ENCODE data around the gene METRN.

Gene METRN

GRCh38 chr16:760065-760464 is 45.1 kb downstream of the METRN start:
- no peak for DNase-seq (ENCODE audit: low spot score)

- no peak for DNase-seq (ENCODE audit: low spot score)
Observed at GRCh38 chr16:760545-761343, 45.8 kb downstream of the METRN start, which contains the start of gene MSLN. TSS of gene MSLN (plus strand) at chr16:760734. CDS start at chr16:762681, 1,947 bp downstream.

GRCh38 chr16:761625-762513 is 47.0 kb downstream of the METRN start:
- no peak for DNase-seq (ENCODE audit: low spot score)

GRCh38 chr16:762595-763268 is 47.8 kb downstream of the METRN start:
- DNase-seq (ENCODE audit: low spot score), result no peak

GRCh38 chr16:763369-764183 is 48.7 kb downstream of the METRN start:
- no peak for DNase-seq (ENCODE audit: low spot score)

GRCh38 chr16:764184-764750 is 49.3 kb downstream of the METRN start:
- no peak for DNase-seq (ENCODE audit: low spot score)

GRCh38 chr16:764848-765487 is 50.0 kb downstream of the METRN start:
- DNase-seq (ENCODE audit: low spot score), result no peak

- no peak for DNase-seq (ENCODE audit: low spot score)
Observed at GRCh38 chr16:765488-765865, 50.6 kb downstream of the METRN start.

GRCh38 chr16:766008-766819 is 51.3 kb downstream of the METRN start:
- DNase-seq (ENCODE audit: low spot score), result no peak

GRCh38 chr16:766820-767640 is 52.1 kb downstream of the METRN start:
- DNase-seq (ENCODE audit: low spot score), result no peak

GRCh38 chr16:767743-768235 is 52.9 kb downstream of the METRN start:
- DNase-seq (ENCODE audit: low spot score), result no peak

- DNase-seq (ENCODE audit: low spot score), result no peak
Observed at GRCh38 chr16:768428-768827, 53.5 kb downstream of the METRN start.

Measured in GM03348 (cell line).